ENCODE results near the gene PHC2. TPM values are rescaled to one million over a fixed set of nuclear protein-coding genes. Genes with fewer than 3 reads are reported as not detected.

The PHC2 gene
- total and polyA plus RNA-seq, 11 donors = 79.7 to 194 (median 99.4) TPM

- H3K4me1 ChIP-seq = peaks cover 5 to 68% (median 26%) of the 10 kb centered on the region in 12 donors
- WGBS, 4 donors = 63 to 84% (median 81%) methylated on average over 8 of the region's 8 CpGs
- no peak overlapping the region for H3K27ac ChIP-seq
- H3K27me3 ChIP-seq = no peaks in the 10 kb centered on the region
- no peak for DNase-seq
- H3K4me3 ChIP-seq = no peak overlapping the region
- TF ChIP-seq POLR2A (IDR thresholded peaks at IDR 0.05) (no peak), CTCF (IDR thresholded peaks at IDR 0.05) (no peak)
- no peaks in the 10 kb centered on the region for H3K9me3 ChIP-seq
- intact Hi-C loops (cut with DNase I) = no loop called here
- no peaks in the 10 kb centered on the region for H3K36me3 ChIP-seq
- no peak for ATAC-seq
Measured at GRCh38 chr1:33391343-33392078, 39.4 kb downstream of the PHC2 start.

- peak overlapping the region in 1 of 12 donors; percentile 56 for H3K27ac ChIP-seq
- DNase-seq = no peak
- no peaks in the 10 kb centered on the region for H3K27me3 ChIP-seq
- no peak for ATAC-seq
- WGBS, 4 donors = 65 to 73% (median 71%) methylated on average over 2 of the region's 2 CpGs
- TF ChIP-seq POLR2A (IDR thresholded peaks at IDR 0.05) = no peak
- TF ChIP-seq CTCF (IDR thresholded peaks at IDR 0.05) = no peak
- no peaks in the 10 kb centered on the region for H3K36me3 ChIP-seq
- no peaks in the 10 kb centered on the region for H3K9me3 ChIP-seq
- H3K4me1 ChIP-seq = peaks cover 5 to 61% (median 25%) of the 10 kb centered on the region in 12 donors
- intact Hi-C loops (cut with DNase I) = no loop called here
- H3K4me3 ChIP-seq = no peak overlapping the region
Measured at GRCh38 chr1:33390542-33390941, 40.4 kb downstream of the PHC2 start.

- Histone ChIP-seq H3K4me1 (peaks cover 5 to 63% (median 36%) of the 10 kb centered on the region in 12 donors), H3K4me3 (no peak overlapping the region), H3K36me3 (no peaks in the 10 kb centered on the region), H3K27me3 (no peaks in the 10 kb centered on the region), H3K27ac (peak overlapping the region in 11 of 12 donors; percentile 3 to 79 (median 56)), H3K9me3 (no peaks in the 10 kb centered on the region)
- DNase-seq = peak in 3 of 5 donors; percentile 44 to 75 (median 44)
- intact Hi-C loops (cut with DNase I) = loop anchor here in 4 of 10 donors (5.0 kb wide), 2 partner anchors 38 to 43 kb away; partner anchors contain the start of gene PHC2 (in 1 of the 4)
- 60 to 66% (median 62%) methylated on average over 9 of the region's 9 CpGs for WGBS, 4 donors
- no peak for TF ChIP-seq CTCF (IDR thresholded peaks at IDR 0.05)
- TF ChIP-seq POLR2A (IDR thresholded peaks at IDR 0.05) = no peak
- peak; percentile 46 to 69 (median 64) for ATAC-seq
Measured at GRCh38 chr1:33388805-33389771, 41.8 kb downstream of the PHC2 start.

All from heart left ventricle (tissue), 16 donors.